Osteocyte (in vitro differentiated cells): ENCODE data around the gene TMEM200C. TPM values are rescaled to one million over a fixed set of nuclear protein-coding genes. Genes with fewer than 3 reads are reported as not detected.
A peak's percentile ranks its signal among the peaks of the same experiment; 100 is the strongest.
"Not testable (repeated sequence)": the region's sequence is repeated elsewhere in the genome, so short reads cannot be mapped to it uniquely, and the experiment has no call there.

Experiments used
- DNase-seq: peaks from one replicate; pipeline ENCODE4 v3.0.0; 2021; ENCODE audit warnings: mixed read lengths; ENCODE audit not compliant: unreplicated experiment; ENCODE audit errors: extremely low spot score
- H3K27ac Mint-ChIP-seq: one replicate; pipeline ENCODE4 v1.8.0; 2021; ENCODE audit warnings: mild to moderate bottlenecking, mixed read lengths; ENCODE audit not compliant: unreplicated experiment
- H3K27me3 Mint-ChIP-seq: one replicate; pipeline ENCODE4 v1.8.0; 2021; ENCODE audit warnings: mixed read lengths; ENCODE audit not compliant: unreplicated experiment
- H3K36me3 Mint-ChIP-seq: one replicate; pipeline ENCODE4 v1.8.0; 2021; ENCODE audit warnings: mixed read lengths; ENCODE audit not compliant: unreplicated experiment
- H3K4me1 Mint-ChIP-seq: one replicate; pipeline ENCODE4 v1.8.0; 2021; ENCODE audit warnings: mixed read lengths; ENCODE audit not compliant: unreplicated experiment
- H3K4me3 Mint-ChIP-seq: one replicate; pipeline ENCODE4 v1.8.0; 2021; ENCODE audit warnings: mild to moderate bottlenecking, moderate library complexity, mixed read lengths; ENCODE audit not compliant: unreplicated experiment
- H3K9me3 Mint-ChIP-seq: one replicate; pipeline ENCODE4 v1.8.0; 2021; ENCODE audit warnings: mixed read lengths; ENCODE audit not compliant: unreplicated experiment
- total RNA-seq: library from RNA; stranded (reverse); gene quantifications from 2 replicates; pipeline ENCODE4 v1.2.1, GENCODE V29; 2021
- TF ChIP-seq, protein P1 (sequence below): fragments of 200-600 bp; sonication (generic); IDR thresholded peaks from 2 replicates; pipeline ENCODE4 v1.5.0; 2021; ENCODE audit warnings: antibody characterized with exemption, mild to moderate bottlenecking, moderate library complexity

Gene TMEM200C
- total RNA-seq, 1 donor from 2014 or later, result 1.6 TPM

GRCh38 chr18:5874336-5874735, 21.0 kb downstream of the TMEM200C start:
- H3K4me3 Mint-ChIP-seq, result no peak overlapping the region
- no peaks in the 10 kb centered on the region for H3K36me3 Mint-ChIP-seq
- TF ChIP-seq, protein P1, sequence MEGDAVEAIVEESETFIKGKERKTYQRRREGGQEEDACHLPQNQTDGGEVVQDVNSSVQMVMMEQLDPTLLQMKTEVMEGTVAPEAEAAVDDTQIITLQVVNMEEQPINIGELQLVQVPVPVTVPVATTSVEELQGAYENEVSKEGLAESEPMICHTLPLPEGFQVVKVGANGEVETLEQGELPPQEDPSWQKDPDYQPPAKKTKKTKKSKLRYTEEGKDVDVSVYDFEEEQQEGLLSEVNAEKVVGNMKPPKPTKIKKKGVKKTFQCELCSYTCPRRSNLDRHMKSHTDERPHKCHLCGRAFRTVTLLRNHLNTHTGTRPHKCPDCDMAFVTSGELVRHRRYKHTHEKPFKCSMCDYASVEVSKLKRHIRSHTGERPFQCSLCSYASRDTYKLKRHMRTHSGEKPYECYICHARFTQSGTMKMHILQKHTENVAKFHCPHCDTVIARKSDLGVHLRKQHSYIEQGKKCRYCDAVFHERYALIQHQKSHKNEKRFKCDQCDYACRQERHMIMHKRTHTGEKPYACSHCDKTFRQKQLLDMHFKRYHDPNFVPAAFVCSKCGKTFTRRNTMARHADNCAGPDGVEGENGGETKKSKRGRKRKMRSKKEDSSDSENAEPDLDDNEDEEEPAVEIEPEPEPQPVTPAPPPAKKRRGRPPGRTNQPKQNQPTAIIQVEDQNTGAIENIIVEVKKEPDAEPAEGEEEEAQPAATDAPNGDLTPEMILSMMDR, result no peak
- no peak overlapping the region for H3K27ac Mint-ChIP-seq
- no peaks in the 10 kb centered on the region for H3K9me3 Mint-ChIP-seq
- DNase-seq, result no peak
- H3K4me1 Mint-ChIP-seq, result no peaks in the 10 kb centered on the region
- peaks cover 30% of the 10 kb centered on the region for H3K27me3 Mint-ChIP-seq

DNA sequence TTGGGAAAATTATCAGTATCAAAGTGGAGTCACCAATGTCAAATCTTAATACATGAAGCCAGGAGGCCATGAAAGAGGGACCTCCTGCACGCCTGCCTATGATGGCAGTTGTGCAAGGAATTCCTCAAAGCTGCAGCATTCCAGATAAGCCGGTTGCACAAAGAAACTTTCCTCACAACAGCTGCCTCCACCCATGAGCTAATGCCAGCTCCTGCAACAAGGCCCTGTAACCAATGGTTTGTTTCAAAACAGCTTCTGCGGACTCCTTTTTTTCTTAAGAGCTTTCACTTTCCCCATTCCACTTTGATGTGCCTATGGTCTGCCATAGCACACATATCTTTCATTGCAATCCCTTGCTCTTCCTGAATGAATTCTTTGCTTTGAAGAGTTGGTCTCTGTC, 22.4 kb downstream of the TMEM200C start:
- no peak for DNase-seq
- Mint-ChIP-seq H3K27me3 (peaks cover 26% of the 10 kb centered on the region), H3K4me1 (no peaks in the 10 kb centered on the region), H3K27ac (no peak overlapping the region), H3K4me3 (no peak overlapping the region), H3K9me3 (no peaks in the 10 kb centered on the region), H3K36me3 (no peaks in the 10 kb centered on the region)
- TF ChIP-seq, protein P1, result no peak

GRCh38 chr18:5871426-5871825, 23.9 kb downstream of the TMEM200C start:
- Mint-ChIP-seq H3K27me3 (peaks cover 22% of the 10 kb centered on the region), H3K36me3 (no peaks in the 10 kb centered on the region), H3K9me3 (no peaks in the 10 kb centered on the region), H3K27ac (no peak overlapping the region), H3K4me3 (no peak overlapping the region), H3K4me1 (no peaks in the 10 kb centered on the region)
- DNase-seq, result no peak
- TF ChIP-seq, protein P1, result no peak

DNA sequence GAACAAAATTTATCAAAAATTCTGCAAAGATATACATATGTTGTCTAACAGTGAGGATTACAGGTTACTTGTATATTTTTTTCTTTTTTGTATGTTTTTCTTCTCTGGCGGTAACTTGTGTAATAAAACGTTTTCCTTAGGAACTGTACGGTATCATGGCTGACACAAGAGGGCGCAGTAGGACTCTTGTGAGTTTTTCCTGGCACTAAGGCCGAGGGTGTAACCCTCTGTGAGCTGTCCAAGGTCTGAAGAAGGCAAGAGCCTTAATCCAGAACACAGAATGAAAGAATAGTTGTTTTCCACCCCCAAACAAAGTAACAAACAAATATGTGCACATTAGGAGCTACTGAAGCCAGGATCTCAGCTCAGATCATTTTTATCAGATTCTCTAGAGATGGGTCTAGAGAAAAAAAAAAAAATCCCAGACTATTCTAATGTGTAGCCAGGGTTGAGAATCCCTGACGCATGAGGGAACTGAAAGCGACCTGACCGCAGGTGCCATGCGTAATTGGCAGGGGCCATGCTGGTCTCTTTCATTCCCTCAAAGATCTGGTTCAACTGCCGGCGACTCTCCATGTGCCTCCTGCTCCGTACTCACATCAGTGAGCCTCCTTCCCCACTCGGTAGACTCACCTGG, 27.0 kb downstream of the TMEM200C start:
- H3K27me3 Mint-ChIP-seq, result peaks cover 20% of the 10 kb centered on the region
- H3K27ac Mint-ChIP-seq, result no peak overlapping the region
- DNase-seq, result peak; percentile 89
- H3K9me3 Mint-ChIP-seq, result no peaks in the 10 kb centered on the region
- TF ChIP-seq, protein P1, result peak; percentile 92
- H3K4me1 Mint-ChIP-seq, result no peaks in the 10 kb centered on the region
- H3K4me3 Mint-ChIP-seq, result no peak overlapping the region
- H3K36me3 Mint-ChIP-seq, result no peaks in the 10 kb centered on the region

DNA sequence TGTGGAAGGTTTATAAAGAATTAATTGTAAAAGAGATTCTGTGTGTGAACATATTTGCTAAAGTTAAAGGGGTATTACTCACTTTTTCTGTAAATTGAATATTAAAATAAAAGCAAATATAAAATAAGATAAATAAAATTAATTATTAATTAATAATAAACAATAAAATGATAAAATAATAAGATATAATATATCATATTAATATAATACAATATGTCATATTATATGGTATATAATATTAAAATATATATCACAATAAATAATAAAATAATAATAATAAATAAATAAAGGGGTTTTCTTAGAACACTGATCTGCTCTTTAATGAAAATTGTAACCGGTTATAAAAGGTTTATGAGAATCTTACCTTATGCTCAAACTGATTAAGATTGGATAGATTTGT, 29.8 kb downstream of the TMEM200C start:
- Mint-ChIP-seq H3K4me3 (no peak overlapping the region), H3K36me3 (no peaks in the 10 kb centered on the region)
- TF ChIP-seq, protein P1, result no peak

GRCh38 chr18:5862127-5862526, 33.2 kb downstream of the TMEM200C start:
- not testable (repeated sequence) for H3K9me3 Mint-ChIP-seq, H3K4me1 Mint-ChIP-seq, H3K36me3 Mint-ChIP-seq, H3K4me3 Mint-ChIP-seq, DNase-seq, H3K27ac Mint-ChIP-seq
- H3K27me3 Mint-ChIP-seq, result peaks cover 38% of the 10 kb centered on the region

More for the DNA sequence above, 29.8 kb downstream of the TMEM200C start:
- H3K4me1 Mint-ChIP-seq, result no peaks in the 10 kb centered on the region
- no peak for DNase-seq
- H3K9me3 Mint-ChIP-seq, result no peaks in the 10 kb centered on the region
- peaks cover 16% of the 10 kb centered on the region for H3K27me3 Mint-ChIP-seq
- H3K27ac Mint-ChIP-seq, result no peak overlapping the region
